Adipose tissue (tissue), 3 donors: ENCODE results near the gene RIC8B. TPM values are rescaled to one million over a fixed set of nuclear protein-coding genes. Genes with fewer than 3 reads are reported as not detected.

Experiments
- H3K27ac ChIP-seq: one replicate; pipeline ENCODE4 v1.5.1; 2013; ENCODE audit warnings: low read depth, low read length
- WGBS, 3 donors: extraction: QIAGEN DNeasy Blood & Tissue Kit; methylation state at CpG; one replicate each; pipeline ENCODE4 v1.1.7; 2013; 5-methylcytosine and 5-hydroxymethylcytosine counted together
- polyA plus RNA-seq, 3 donors: library from polyadenylated mRNA; stranded (reverse); fragments of 200-250 nt; gene quantifications; one replicate each; pipeline ENCODE4 v1.2.3, GENCODE V29; 2013
- donor health status: healthy with polysubstance abuse.
- donor health status: Bipolar disorder and iron deficiency.
- donor health status: healthy.

RIC8B gene
- polyA plus RNA-seq, 3 donors = 4.9 to 7.6 (median 5.8) TPM

DNA sequence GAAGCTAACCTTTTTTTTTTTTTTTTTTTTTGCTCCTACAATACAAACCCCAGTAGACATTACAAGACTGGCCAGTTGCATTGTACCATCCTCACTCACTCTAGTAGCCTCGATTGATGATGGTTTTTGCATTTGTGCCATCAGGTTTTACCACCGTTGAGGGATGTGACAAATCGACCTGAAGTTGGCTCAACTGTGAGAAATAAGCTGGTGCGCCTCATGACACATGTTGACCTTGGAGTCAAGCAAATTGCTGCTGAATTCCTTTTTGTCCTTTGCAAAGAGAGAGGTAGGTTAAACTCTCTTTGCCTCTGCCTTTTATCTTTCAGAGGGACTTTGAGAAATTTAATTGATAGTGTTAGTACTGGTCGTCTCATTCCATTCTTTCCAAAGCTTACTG is 76.8 kb downstream of the RIC8B start:
- 77 to 95% (median 90%) methylated on average over 5 of the region's 5 CpGs for WGBS, 3 donors
- H3K27ac ChIP-seq = no peak overlapping the region

DNA sequence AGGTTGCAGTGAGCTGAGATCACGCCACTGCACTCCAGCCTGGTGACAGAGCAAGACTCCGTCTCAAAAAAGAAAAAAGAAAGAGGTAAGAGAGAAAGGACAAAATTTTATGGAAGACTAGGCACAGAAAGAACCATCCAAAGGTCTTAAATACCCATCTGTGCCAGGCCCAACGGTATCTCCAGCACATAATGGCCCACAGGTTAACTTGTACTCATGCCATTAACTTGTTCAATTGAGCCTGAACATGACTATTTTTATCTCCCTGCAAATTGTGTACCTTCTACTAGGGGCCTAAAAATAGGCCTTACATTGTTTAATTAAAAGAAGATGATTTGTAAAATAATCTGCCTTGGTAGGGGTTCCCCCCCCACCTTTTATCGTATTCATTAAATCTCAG is 80.2 kb downstream of the RIC8B start:
- H3K27ac ChIP-seq = no peak overlapping the region
- 93 to 97% (median 97%) methylated on average over 4 of the region's 4 CpGs for WGBS, 3 donors

DNA sequence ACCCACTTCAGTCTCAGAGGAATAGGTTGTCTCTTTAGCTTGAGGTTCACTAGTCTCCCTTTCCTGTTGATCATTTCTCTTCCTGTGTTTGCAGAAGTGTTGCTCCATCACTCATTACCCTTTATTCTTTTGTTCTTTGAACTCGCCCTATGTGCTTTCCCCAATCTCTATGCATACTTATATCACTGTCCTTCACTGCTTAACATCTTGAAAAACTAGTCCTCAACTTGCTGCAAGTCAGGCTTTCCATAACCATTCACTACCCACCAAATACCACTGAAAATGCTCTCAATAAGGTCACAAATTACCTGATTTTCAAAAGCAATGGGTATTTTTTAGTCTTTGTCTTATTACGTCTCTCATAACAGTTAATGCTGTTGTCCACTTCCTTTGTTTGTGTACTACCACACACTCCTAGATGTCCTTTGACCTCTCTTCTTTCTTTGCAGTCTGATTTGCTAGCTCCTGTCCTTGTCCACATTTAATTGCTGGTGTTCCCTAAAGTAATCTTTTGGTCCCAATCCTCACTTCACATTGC is 80.8 kb downstream of the RIC8B start:
- H3K27ac ChIP-seq = no peak overlapping the region
- 85 to 90% (median 87%) methylated on average over 2 of the region's 2 CpGs for WGBS, 3 donors

DNA sequence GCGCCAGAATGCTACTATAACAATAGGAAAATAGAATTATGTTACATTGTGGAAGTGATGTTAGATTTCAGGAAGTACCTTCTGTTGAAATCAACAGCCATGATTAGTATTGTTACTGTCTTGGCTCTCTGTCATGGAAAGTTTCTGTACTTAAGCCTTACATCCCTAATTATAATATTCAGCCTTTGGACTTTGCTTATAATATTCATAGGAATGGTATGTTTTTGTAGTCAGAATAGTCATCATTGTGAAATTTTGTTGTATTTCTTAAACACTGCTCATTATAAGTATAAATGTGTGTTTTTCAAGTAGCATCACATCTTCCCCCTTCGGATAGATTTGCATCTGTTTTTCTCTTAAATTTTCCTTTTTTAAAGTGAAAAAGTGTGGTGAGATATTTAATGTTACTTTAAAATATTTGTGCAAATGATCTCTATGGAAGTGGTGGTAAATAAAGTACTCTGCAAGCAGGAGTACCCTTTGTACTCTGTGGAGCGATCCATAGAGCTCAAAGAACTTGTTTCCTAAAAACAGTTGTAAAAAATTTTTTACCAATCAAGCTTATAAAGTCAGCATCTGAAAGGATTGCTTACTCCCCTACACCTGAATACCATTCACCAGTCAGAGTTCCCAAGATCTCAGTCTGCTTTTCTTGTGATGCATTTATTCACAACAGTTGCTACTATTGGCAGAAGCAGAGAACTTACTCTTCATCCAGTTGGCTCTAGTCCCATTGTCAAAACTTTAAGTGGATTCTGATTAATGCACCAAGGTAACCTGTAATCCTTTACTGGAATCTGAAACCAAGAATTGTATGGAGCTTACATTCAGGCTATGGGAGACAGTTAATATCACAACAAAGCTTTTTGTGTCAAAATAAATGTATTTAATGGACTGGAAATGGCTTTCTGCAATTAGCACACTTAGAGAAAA is 87.8 kb downstream of the RIC8B start:
- H3K27ac ChIP-seq = no peak overlapping the region
- WGBS, 3 donors = 95 to 97% (median 95%) methylated on average over 3 of the region's 3 CpGs

DNA sequence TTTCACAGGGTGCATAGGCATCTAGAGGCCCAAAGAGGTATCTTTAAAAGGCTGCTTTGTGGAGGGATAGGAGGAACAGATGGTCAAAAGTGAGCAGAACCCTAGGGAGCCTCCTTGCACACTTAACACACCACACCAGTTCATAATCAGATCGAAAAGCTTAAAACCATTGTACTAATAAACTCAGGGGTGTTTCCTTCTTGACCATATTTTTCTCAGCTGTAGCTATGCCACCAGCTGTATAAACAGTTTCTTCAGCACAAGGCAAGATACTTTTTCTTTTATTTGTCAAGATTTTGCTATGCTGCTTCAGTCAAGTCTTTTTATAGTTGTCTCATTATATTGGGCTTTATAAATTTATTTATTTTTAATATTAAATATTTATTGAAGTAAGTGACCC is 88.7 kb downstream of the RIC8B start:
- H3K27ac ChIP-seq = no peak overlapping the region
- WGBS, 3 donors = 41 to 86% (median 82%) methylated on average over 1 of the region's 1 CpG

DNA sequence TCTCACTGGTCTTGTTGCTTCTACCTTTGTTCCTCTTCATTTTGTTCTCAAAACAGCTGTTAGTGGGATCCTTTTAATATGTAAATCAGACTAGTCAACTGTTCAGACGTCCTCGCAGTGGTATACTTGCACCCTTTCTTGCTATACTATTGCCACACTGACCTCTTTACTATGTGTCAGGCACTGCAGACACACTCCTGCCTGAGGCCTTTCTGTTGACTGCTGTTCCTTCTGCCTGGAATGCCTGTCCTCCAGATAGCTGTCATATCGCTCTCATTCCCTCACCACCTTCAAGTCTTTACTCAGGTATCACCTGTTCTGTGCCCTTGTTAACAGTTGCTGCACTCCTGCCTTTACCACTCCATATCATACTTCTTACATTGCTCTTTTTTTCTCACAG is 91.2 kb downstream of the RIC8B start:
- WGBS, 3 donors = 80 to 90% (median 89%) methylated on average over 3 of the region's 3 CpGs
- no peak overlapping the region for H3K27ac ChIP-seq

DNA sequence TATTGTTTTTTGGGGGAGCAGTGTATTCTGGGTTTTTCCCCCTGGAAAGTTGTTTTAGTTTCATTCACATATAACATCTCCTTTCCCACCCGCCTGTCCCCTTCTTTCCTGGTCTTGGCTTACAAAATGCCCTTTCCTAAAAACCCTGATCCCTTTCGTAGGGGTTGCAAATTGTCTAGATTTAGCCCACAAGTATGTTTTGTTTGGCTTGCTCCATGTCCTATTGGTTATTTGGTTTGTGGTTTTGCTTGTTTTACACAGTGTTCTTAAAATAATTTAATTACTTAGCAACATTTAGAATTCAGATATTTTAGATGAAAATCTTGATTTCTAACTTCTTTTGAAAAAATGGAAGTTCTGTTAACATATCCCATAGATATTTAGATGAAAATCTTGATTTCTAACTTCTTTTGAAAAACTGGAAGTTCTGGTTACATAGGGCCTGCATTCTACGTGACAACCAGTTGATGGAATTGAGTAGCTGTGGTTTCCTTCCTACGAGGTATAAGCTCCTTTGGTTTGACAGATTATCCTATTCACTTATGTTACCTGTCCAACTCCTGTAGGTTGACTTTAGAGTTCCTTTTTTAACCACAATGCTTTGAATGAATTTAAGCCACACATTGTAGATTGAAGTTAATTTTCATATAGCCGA is 92.1 kb downstream of the RIC8B start:
- WGBS, 3 donors = 84 to 91% (median 86%) methylated on average over 5 of the region's 5 CpGs
- H3K27ac ChIP-seq = no peak overlapping the region

DNA sequence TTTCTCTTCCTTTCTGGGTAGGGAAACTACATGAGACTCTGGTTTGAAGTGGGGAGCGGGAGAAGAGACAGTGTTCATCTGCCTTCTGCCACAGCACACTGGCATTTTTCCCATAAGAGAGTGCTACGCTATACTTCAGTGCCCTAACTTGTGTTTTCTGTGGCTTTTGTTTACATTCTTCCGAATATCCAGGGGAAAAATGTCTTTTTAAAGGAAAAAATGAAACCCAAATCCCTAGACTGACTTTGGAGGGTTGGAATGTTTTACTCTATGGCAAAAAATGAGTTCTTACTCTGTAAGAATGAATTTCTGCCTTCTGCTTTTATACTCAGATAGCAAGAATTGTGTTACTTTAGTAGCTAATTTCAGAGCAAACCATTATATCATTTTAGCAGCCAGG is 93.2 kb downstream of the RIC8B start:
- 94% methylated on average over 3 of the region's 3 CpGs for WGBS, 3 donors
- no peak overlapping the region for H3K27ac ChIP-seq

DNA sequence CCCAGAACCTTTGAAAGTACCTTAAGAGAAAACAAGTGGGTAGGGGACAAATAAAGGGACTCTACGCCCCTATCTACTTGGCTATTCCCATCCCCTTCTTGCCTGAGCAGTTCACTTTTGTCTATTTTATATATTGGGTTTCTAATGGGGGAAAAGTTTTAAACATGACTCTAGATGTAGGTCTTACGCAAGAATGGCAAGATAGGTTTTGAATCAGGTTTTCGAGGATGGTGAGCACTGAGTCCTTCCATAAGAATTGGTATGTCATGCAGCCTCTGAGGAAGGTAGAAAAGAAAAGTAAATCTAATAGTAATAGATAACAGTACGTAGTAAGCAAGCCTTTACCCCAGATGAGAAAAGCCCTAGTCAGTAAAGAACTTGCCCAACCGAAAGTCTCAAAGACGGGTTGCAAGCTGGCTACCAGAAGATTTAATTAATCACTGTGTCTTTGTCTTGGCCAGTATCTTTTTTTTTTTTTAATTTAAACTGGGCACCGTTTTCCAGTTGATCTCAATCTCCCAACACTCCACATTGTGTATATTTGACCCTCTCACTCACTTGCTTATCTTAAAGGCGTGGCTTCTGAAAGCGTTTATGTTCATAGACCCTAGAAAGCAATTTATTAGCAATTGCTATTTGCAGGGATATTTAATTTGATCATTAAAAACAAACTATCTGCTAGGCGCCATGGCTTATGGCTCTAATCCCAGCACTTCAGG is 94.7 kb downstream of the RIC8B start:
- H3K27ac ChIP-seq = no peak overlapping the region
- 85 to 93% (median 89%) methylated on average over 10 of the region's 10 CpGs for WGBS, 3 donors

DNA sequence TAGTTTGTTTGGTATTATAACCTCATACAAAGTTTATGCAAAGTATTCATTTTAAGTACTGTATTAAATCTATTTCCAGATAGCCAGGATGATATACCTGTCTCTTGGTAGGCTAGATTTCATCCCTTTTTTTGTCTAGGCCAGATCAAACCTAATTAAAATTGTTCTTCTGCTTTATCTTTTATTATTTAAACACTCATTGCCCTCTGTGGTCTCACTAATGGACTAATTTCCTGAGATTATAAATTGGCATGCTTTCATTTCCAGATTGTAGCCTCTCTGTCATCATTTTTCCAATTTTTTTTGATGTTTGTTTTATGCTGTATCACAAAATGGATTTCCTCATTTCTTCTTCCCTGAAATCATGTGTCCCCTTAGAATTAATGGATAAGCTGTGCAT is 95.6 kb downstream of the RIC8B start:
- H3K27ac ChIP-seq = no peak overlapping the region

DNA sequence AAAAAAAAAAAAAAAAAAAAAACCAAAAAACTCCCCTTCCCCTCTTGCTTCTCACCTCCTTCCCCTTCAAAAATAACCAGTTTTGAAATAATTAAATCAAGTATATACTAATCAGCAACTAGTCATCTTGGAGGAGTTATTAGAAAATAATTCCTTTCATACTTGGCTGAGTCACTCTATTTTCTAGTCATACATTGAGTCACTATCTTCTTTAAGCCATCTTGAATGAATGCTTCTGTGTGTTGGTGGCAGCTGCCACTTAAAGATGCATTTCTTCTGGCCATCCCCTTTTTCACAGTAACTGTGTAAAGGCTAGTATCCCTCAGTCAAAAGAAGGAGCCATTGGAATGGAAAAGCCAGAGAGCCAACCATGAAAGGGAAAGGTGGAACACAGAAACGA is 97.0 kb downstream of the RIC8B start:
- H3K27ac ChIP-seq = no peak overlapping the region
- WGBS, 3 donors = 93 to 96% (median 94%) methylated on average over 1 of the region's 1 CpG

DNA sequence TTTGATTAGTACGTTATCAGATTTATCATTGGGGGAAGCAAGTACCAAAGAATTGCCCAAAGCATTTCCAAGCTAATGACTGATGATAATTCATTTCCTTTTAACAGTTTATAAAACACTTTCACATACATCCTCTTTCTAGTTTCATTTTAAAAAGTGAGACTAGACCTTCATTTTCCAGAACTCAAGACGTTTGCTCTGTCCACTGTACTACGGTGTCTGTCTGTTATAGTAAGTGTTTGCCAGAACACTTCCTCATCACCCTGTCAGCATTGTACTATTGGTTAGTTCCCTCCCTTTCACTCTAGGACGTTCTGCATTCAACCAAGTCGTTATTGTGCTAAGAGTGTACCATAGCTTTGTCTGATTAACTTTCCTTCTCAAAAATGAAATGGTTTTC is 99.5 kb downstream of the RIC8B start:
- 76 to 77% (median 77%) methylated on average over 5 of the region's 5 CpGs for WGBS, 3 donors
- H3K27ac ChIP-seq = no peak overlapping the region

DNA sequence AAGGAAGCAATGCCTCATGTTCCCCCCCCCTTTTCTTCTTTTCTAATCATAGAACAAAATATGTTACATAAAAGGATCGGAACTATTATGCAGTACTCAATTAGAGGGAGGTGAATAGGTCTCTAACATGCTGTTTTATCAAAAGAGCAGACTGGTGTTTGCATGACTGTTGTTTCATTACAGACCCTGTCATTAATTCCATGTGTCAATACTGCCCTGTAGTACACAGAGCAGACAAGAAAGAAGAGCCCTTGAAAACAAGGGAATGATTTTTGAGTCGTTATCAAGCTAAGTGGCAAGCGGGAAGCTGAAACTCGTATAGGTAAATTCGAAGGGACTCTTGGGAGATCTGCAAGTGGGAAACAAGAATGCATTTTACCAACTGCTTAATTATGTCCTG is 104.3 kb downstream of the RIC8B start:
- 72 to 94% (median 91%) methylated on average over 5 of the region's 5 CpGs for WGBS, 3 donors
- no peak overlapping the region for H3K27ac ChIP-seq

DNA sequence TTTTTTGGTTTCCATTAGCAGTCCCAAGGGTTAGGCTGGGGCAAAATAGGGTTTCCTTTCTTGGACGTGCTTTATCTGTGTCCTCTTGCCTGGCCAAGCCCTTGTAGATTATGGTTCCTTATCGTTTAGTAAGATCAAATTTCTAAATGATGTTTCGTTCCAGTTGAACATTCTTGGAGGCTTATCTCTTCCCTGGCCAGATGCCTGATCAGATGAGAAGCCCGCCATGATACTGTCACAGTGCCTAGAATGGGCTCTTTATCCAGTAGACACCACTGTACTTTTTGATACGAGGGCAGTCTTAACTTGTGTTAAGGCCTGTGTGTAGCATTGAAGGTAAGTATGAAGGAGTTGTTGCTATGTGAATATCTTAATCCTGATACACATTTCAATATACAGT is 105.1 kb downstream of the RIC8B start:
- WGBS, 3 donors = 58 to 72% (median 71%) methylated on average over 5 of the region's 5 CpGs
- H3K27ac ChIP-seq = no peak overlapping the region

DNA sequence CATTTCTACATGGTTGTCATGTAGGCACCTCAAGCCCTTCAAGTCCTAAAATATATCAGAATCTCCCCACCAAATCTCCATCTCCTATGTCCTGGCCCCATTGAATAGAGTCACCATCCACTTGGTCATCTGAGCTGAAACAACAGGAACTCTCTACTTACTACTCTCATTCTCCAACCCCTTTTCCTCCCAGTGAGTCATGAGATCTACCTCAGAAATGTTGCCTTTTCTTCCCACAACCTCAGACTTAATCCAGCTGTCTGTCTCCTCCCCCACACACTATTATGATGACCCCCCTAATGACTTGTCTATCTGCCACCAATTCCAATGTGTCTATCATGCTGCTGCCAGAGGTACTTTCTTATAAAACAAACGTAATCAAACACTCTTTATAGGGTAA is 108.9 kb downstream of the RIC8B start:
- WGBS, 3 donors = 87 to 94% (median 91%) methylated on average over 1 of the region's 1 CpG
- H3K27ac ChIP-seq = no peak overlapping the region

DNA sequence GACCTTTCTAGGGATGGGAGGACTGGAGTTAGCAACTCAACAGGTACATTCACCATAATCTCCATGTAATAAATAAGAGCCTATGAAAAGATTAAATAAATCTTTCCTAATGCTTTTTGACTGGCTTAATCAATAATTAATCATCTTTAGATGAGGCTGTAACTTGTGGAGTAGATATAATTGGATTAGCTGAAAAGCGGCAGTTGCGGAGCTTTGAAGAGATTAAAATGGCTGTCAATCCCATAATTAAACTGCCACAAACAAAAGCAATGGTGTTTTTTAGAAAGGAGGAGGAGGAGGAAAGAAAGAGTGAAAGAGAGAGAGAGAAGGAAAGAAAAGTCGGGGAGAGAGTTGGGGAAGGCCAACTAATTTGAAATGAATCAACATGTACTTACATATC is 110.5 kb downstream of the RIC8B start:
- WGBS, 3 donors = 94 to 97% (median 96%) methylated on average over 3 of the region's 3 CpGs
- no peak overlapping the region for H3K27ac ChIP-seq

DNA sequence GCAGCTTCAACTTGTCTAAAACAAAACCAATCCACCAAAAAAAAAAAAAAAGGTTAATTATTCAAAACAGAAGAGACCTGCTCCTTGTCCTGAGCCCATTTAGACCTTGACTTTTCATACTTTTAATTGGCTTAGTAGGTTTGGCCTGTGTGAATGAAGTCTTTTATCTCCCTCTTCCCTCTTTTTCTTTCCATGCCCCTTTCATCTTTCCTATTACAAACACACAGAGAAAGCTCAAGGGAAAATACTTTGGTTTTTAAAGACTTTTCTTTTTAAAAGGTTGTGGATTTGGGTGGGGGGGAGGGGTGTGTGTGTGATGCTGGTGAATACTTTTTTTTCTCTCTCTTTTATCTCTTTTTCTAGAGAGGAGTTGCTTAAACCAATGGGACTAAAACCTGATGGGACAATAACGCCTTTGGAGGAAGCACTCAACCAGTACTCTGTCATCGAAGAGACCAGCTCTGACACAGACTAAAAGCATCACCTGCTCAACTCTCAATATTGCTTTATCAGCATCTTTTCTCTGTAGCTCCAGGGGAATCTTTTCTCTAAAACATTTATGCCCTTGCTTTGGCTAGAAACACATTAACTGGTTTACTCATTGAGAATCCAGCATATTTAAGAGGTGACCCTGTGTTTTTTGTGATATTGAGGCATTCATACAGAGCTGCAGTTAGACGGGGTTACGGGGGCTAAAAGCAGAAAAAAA is 111.2 kb downstream of the RIC8B start:
- no peak overlapping the region for H3K27ac ChIP-seq
- 92 to 97% (median 93%) methylated on average over 4 of the region's 4 CpGs for WGBS, 3 donors

DNA sequence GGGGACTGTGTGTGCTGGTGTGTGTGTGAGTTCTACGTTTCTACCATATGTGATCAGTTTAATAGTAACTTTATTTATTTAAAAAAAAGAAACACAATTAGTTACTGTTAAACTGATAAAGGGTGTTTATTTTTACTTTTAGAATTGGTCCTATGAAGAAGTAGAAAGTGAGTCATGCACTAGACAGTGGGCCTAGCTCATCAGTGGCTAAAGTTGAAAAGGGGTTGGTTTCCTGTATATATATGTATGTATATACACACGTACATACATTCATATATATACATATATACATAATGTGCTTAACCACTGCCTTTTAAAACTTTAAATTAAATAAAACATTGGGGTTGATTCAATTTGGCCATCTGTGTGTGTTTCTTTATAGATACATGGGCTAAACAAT is 112.5 kb downstream of the RIC8B start:
- H3K27ac ChIP-seq = no peak overlapping the region
- WGBS, 3 donors = 77 to 93% (median 79%) methylated on average over 2 of the region's 2 CpGs
